RWPE2 (cell line): ENCODE results near the gene CPLX4.

Experiments
- ATAC-seq: fragments of 200-7000 bp; cut with Tn5 transposase; 3 replicates; pipeline ENCODE4 v1.9.1; 2021; ENCODE audit warnings: low read depth
- DNase-seq: peaks from one replicate; pipeline ENCODE4 v3.0.0-alpha.2; 2020; ENCODE audit warnings: low spot score
- H3K27ac ChIP-seq: fragments of 450-650 bp; 2 replicates; pipeline ENCODE4 v1.5.1; 2017; ENCODE audit warnings: mild to moderate bottlenecking; ENCODE audit not compliant: poor library complexity, severe bottlenecking
- H3K27me3 ChIP-seq: fragments of 250-450 bp; sonication (Bioruptor Pico); 2 replicates; pipeline ENCODE4 v1.5.1; 2021; ENCODE audit warnings: mild to moderate bottlenecking, moderate library complexity; ENCODE audit not compliant: insufficient read depth, poor library complexity, severe bottlenecking
- H3K36me3 ChIP-seq: fragments of 250-450 bp; sonication (Bioruptor Pico); 2 replicates; pipeline ENCODE4 v1.5.1; 2020; ENCODE audit warnings: low read depth, mild to moderate bottlenecking, moderate library complexity
- H3K4me1 ChIP-seq: fragments of 250-450 bp; sonication (Bioruptor Pico); 2 replicates; pipeline ENCODE4 v1.5.1; 2021; ENCODE audit warnings: mild to moderate bottlenecking, moderate library complexity; ENCODE audit not compliant: insufficient read depth, poor library complexity, severe bottlenecking
- H3K4me3 ChIP-seq: fragments of 250-450 bp; sonication (Bioruptor Pico); 2 replicates; pipeline ENCODE4 v1.5.1; 2021; ENCODE audit warnings: mild to moderate bottlenecking, moderate library complexity; ENCODE audit not compliant: severe bottlenecking
- H3K9me3 ChIP-seq: fragments of 250-450 bp; sonication (Bioruptor Pico); 2 replicates; pipeline ENCODE4 v1.5.1; 2021; ENCODE audit warnings: mild to moderate bottlenecking, moderate library complexity; ENCODE audit not compliant: severe bottlenecking
- TF ChIP-seq, protein P1 (sequence below): fragments of 450-650 bp; IDR thresholded peaks from one replicate; pipeline ENCODE4 v1.5.1; 2017; ENCODE audit warnings: mild to moderate bottlenecking, moderate library complexity; ENCODE audit not compliant: poor library complexity, severe bottlenecking

CPLX4 gene

DNA sequence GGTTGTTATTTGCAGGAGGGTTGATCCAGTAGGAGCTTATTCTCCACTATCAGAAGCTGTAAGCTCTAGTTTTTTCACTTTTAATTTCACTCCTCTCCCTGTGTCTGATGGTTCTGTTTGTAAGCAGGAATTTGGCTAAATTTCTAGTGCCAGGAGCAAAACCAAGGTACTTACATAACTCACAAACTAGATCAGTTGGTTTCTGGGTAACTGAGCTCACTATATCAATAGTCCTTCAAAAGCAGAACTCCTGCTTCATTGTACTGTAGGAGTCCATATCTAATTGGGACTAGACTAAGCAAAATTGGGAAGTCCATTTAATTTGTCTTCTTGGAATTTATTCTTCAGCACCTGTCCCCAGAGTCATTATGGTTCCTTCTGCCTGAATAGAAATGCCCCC, 25.1 kb downstream of the CPLX4 start:
- no peaks in the 10 kb centered on the region for H3K36me3 ChIP-seq
- TF ChIP-seq, protein P1, sequence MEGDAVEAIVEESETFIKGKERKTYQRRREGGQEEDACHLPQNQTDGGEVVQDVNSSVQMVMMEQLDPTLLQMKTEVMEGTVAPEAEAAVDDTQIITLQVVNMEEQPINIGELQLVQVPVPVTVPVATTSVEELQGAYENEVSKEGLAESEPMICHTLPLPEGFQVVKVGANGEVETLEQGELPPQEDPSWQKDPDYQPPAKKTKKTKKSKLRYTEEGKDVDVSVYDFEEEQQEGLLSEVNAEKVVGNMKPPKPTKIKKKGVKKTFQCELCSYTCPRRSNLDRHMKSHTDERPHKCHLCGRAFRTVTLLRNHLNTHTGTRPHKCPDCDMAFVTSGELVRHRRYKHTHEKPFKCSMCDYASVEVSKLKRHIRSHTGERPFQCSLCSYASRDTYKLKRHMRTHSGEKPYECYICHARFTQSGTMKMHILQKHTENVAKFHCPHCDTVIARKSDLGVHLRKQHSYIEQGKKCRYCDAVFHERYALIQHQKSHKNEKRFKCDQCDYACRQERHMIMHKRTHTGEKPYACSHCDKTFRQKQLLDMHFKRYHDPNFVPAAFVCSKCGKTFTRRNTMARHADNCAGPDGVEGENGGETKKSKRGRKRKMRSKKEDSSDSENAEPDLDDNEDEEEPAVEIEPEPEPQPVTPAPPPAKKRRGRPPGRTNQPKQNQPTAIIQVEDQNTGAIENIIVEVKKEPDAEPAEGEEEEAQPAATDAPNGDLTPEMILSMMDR: no peak
- H3K4me1 ChIP-seq: no peaks in the 10 kb centered on the region
- no peak overlapping the region for H3K4me3 ChIP-seq
- no peak for ATAC-seq
- no peak for DNase-seq
- peaks cover 47% of the 10 kb centered on the region for H3K27me3 ChIP-seq
- no peaks in the 10 kb centered on the region for H3K9me3 ChIP-seq
- no peak overlapping the region for H3K27ac ChIP-seq

DNA sequence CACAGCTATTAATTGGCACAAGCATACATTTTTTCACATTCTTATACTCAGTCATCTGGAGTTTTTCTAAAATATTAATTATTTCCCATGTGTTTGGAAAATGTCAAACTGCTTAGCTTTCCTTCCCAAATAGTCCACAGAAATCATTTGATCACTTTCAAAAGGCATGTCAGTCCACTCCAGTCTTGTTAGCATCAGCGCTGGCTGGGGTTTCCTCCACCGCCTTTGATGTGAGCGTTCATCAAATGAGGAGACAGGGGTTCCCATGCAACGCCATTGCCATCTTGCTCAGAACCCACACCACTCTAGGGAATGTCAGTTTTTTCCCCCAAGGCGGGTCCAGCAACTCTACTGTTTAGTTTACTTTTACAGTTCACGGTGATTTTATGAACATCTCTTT, 32.1 kb downstream of the CPLX4 start:
- ATAC-seq (no peak), DNase-seq (no peak)
- no peak overlapping the region for H3K4me3 ChIP-seq
- TF ChIP-seq, protein P1: no peak
- H3K27me3 ChIP-seq: peaks cover 14% of the 10 kb centered on the region
- H3K27ac ChIP-seq: no peak overlapping the region
- H3K4me1 ChIP-seq: no peaks in the 10 kb centered on the region
- no peaks in the 10 kb centered on the region for H3K36me3 ChIP-seq
- no peaks in the 10 kb centered on the region for H3K9me3 ChIP-seq

DNA sequence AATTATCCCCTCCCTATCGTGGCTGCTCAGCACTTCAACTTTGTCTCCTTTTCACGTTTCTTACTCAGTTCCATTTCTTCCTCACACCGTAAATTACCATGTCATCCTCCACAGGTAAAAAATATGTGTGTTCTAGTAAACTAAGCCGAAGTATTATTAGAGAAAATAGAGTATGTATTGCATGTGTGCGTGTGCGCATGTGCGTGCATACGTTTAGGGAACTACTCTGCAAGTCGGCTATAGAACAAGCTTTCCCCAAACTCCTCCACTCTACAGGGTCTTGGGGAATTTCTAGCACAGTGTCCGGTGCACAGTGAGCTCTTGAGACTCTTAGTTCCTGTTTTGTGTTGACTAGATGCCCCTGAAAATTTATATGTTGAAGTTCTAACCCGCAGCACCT, 36.1 kb downstream of the CPLX4 start:
- DNase-seq (no peak), ATAC-seq (no peak)
- Histone ChIP-seq H3K9me3 (no peaks in the 10 kb centered on the region), H3K36me3 (no peaks in the 10 kb centered on the region), H3K4me1 (no peaks in the 10 kb centered on the region), H3K4me3 (no peak overlapping the region), H3K27ac (no peak overlapping the region), H3K27me3 (peaks cover 40% of the 10 kb centered on the region)
- TF ChIP-seq, protein P1: no peak

DNA sequence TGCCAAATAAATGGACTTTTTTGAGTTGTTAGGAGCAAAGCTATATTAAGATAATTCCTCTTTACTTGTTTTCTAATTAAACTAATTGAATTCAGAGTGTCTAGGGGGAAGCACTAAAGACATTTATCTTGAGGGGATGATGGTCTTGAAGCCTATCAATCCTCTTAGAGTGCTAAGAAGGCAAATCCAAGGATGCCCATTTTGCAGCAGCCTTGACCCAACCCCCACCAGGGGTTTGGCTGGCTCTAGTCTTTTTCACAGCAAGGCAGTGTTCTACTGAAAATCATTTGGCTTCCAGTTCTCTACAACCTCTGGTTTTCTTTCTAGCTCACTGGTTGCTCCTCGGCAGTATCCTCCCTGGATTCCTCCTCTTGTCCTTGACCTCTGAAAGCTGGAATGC, 38.7 kb downstream of the CPLX4 start:
- DNase-seq (no peak), ATAC-seq (no peak)
- peaks cover 66% of the 10 kb centered on the region for H3K27me3 ChIP-seq
- no peaks in the 10 kb centered on the region for H3K36me3 ChIP-seq
- no peaks in the 10 kb centered on the region for H3K4me1 ChIP-seq
- TF ChIP-seq, protein P1: no peak
- H3K4me3 ChIP-seq: no peak overlapping the region
- H3K27ac ChIP-seq: no peak overlapping the region
- no peaks in the 10 kb centered on the region for H3K9me3 ChIP-seq

DNA sequence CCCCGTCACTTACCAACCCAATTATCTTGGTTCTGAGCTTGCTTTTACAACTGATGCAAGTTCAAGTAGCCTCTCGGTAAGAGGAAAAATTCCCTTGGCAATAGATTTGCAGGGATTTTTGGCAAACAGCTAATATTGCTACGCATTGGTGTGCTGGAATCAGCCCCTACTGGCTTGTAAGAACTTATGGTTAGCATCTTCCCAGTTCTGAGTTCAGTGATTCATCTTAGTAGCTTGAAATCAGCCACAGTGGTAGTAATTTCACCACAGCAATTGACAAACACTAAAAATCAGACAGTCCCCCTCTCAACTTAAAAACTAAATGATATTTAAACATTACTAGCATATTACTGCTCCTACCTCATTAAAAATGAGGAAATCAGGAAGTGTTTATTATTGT, 39.3 kb downstream of the CPLX4 start:
- DNase-seq (no peak), ATAC-seq (no peak)
- Histone ChIP-seq H3K4me3 (no peak overlapping the region), H3K27me3 (peaks cover 71% of the 10 kb centered on the region), H3K9me3 (no peaks in the 10 kb centered on the region), H3K36me3 (no peaks in the 10 kb centered on the region), H3K4me1 (no peaks in the 10 kb centered on the region), H3K27ac (no peak overlapping the region)
- TF ChIP-seq, protein P1: no peak
